Measurements from ENCODE around the gene LIMCH1. TPM values are rescaled to one million over a fixed set of nuclear protein-coding genes. Genes with fewer than 3 reads are reported as not detected.

Gene LIMCH1
- total RNA-seq, 1 experiment from 2014 or later: 10.4 TPM

DNA sequence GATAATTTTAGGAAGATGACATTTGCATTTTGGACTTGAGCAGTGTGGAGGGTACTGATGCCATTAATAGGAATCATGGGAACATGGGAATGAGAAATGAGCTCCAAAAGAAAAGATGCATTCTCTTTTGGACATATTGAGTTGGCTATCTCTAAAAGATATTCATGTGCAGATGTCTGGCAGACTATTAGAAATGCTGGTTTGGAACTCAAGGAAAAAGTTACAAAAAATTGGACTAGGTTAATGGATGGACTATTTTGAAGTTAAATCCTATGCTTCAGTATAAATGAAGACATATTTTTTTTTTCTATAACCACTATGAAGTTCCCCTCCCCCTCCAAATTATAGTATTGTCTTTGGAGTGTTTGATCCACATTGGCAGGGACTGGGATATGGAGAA, 3.6 kb upstream of the LIMCH1 start:
- BruUV-seq (replicated peaks): no TSS peak
- DNase-seq (ENCODE audit: low read depth, low spot score): no peak
- H3K4me2 ChIP-seq (ENCODE audit: low read length): no peak overlapping the region
- no peaks in the 10 kb centered on the region for H3K4me1 ChIP-seq (ENCODE audit: control insufficient read depth in 1 of 2, insufficient read depth in 2 of 2, low read length in 2 of 2)
- H3K79me2 ChIP-seq (ENCODE audit: insufficient read depth, low read length): no peaks in the 10 kb centered on the region
- H3K9me2 ChIP-seq (ENCODE audit: insufficient read depth): no peaks in the 10 kb centered on the region
- no peaks in the 10 kb centered on the region for H3K9me3 ChIP-seq (ENCODE audit: control insufficient read depth in 1 of 2, insufficient read depth in 1 of 2, low read depth in 1 of 2, low read length in 2 of 2)
- H3K27ac ChIP-seq (ENCODE audit: low read depth, low read length): no peak overlapping the region
- no peaks in the 10 kb centered on the region for H4K20me1 ChIP-seq (ENCODE audit: insufficient read depth)
- H3K4me3 ChIP-seq (replicated peaks in 1 of 2; ENCODE audit: low read depth in 1 of 2, low read length in 2 of 2): no peak overlapping the region
- H3K36me3 ChIP-seq (ENCODE audit: control insufficient read depth in 1 of 2, insufficient read depth in 2 of 2, low read length in 2 of 2): no peaks in the 10 kb centered on the region
- H2AFZ ChIP-seq (ENCODE audit: low read depth, low read length, poor library complexity, severe bottlenecking): no peak overlapping the region
- intact Hi-C loops (cut with micrococcal nuclease): no loop called here
- H3K27me3 ChIP-seq (ENCODE audit: insufficient read depth, low read length): no peaks in the 10 kb centered on the region
- ChIA-PET RAD21 (ENCODE audit: low non-redundant PET in 1 of 2, low total read pairs in 2 of 2, uncharacterized antibody in 2 of 2, unreplicated experiment in 2 of 2) (no interaction called here), POLR2A (no interaction called here), CTCF (no interaction called here)
- no peak overlapping the region for H3K9ac ChIP-seq (ENCODE audit: low read length)
- TF ChIP-seq, protein P1, sequence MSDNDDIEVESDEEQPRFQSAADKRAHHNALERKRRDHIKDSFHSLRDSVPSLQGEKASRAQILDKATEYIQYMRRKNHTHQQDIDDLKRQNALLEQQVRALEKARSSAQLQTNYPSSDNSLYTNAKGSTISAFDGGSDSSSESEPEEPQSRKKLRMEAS (IDR thresholded peaks at IDR 0.05): no peak
- TF ChIP-seq JUND (IDR thresholded peaks at IDR 0.05): no peak
- no peak for TF ChIP-seq EZH2phosphoT487 (IDR thresholded peaks at IDR 0.05; ENCODE audit: borderline replicate concordance)
- no peak for TF ChIP-seq FOSL1 (IDR thresholded peaks at IDR 0.05; ENCODE audit: low read depth)
- TF ChIP-seq ZFX (IDR thresholded peaks at IDR 0.05): no peak
- TF ChIP-seq SRF (IDR thresholded peaks at IDR 0.05; ENCODE audit: low read depth): no peak
- no peak for TF ChIP-seq EZH2 (IDR thresholded peaks at IDR 0.05)
- TF ChIP-seq SIN3A (IDR thresholded peaks at IDR 0.05; ENCODE audit: low read depth): no peak
- TF ChIP-seq, protein P2, sequence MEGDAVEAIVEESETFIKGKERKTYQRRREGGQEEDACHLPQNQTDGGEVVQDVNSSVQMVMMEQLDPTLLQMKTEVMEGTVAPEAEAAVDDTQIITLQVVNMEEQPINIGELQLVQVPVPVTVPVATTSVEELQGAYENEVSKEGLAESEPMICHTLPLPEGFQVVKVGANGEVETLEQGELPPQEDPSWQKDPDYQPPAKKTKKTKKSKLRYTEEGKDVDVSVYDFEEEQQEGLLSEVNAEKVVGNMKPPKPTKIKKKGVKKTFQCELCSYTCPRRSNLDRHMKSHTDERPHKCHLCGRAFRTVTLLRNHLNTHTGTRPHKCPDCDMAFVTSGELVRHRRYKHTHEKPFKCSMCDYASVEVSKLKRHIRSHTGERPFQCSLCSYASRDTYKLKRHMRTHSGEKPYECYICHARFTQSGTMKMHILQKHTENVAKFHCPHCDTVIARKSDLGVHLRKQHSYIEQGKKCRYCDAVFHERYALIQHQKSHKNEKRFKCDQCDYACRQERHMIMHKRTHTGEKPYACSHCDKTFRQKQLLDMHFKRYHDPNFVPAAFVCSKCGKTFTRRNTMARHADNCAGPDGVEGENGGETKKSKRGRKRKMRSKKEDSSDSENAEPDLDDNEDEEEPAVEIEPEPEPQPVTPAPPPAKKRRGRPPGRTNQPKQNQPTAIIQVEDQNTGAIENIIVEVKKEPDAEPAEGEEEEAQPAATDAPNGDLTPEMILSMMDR (IDR thresholded peaks at IDR 0.05 in 2 of 3, conservative IDR thresholded peaks at IDR 0.05 in 1 of 3; ENCODE audit: borderline replicate concordance in 1 of 3, insufficient read depth in 1 of 3, low read depth in 2 of 3, low read length in 2 of 3): no peak
- TF ChIP-seq CBX3 (IDR thresholded peaks at IDR 0.05; ENCODE audit: low read depth): no peak
- TF ChIP-seq, protein P3, sequence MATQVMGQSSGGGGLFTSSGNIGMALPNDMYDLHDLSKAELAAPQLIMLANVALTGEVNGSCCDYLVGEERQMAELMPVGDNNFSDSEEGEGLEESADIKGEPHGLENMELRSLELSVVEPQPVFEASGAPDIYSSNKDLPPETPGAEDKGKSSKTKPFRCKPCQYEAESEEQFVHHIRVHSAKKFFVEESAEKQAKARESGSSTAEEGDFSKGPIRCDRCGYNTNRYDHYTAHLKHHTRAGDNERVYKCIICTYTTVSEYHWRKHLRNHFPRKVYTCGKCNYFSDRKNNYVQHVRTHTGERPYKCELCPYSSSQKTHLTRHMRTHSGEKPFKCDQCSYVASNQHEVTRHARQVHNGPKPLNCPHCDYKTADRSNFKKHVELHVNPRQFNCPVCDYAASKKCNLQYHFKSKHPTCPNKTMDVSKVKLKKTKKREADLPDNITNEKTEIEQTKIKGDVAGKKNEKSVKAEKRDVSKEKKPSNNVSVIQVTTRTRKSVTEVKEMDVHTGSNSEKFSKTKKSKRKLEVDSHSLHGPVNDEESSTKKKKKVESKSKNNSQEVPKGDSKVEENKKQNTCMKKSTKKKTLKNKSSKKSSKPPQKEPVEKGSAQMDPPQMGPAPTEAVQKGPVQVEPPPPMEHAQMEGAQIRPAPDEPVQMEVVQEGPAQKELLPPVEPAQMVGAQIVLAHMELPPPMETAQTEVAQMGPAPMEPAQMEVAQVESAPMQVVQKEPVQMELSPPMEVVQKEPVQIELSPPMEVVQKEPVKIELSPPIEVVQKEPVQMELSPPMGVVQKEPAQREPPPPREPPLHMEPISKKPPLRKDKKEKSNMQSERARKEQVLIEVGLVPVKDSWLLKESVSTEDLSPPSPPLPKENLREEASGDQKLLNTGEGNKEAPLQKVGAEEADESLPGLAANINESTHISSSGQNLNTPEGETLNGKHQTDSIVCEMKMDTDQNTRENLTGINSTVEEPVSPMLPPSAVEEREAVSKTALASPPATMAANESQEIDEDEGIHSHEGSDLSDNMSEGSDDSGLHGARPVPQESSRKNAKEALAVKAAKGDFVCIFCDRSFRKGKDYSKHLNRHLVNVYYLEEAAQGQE (IDR thresholded peaks at IDR 0.05; ENCODE audit: low read depth): no peak
- TF ChIP-seq, protein P4, sequence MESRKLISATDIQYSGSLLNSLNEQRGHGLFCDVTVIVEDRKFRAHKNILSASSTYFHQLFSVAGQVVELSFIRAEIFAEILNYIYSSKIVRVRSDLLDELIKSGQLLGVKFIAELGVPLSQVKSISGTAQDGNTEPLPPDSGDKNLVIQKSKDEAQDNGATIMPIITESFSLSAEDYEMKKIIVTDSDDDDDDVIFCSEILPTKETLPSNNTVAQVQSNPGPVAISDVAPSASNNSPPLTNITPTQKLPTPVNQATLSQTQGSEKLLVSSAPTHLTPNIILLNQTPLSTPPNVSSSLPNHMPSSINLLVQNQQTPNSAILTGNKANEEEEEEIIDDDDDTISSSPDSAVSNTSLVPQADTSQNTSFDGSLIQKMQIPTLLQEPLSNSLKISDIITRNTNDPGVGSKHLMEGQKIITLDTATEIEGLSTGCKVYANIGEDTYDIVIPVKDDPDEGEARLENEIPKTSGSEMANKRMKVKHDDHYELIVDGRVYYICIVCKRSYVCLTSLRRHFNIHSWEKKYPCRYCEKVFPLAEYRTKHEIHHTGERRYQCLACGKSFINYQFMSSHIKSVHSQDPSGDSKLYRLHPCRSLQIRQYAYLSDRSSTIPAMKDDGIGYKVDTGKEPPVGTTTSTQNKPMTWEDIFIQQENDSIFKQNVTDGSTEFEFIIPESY (IDR thresholded peaks at IDR 0.05; ENCODE audit: extremely low read depth, insufficient replicate concordance, low read length): no peak
- TF ChIP-seq POLR2AphosphoS5 (IDR thresholded peaks at IDR 0.05; ENCODE audit: low read depth, low read length): no peak
- no peak for TF ChIP-seq SP1 (IDR thresholded peaks at IDR 0.05; ENCODE audit: low read depth)
- TF ChIP-seq TCF7L2 (IDR thresholded peaks at IDR 0.05; ENCODE audit: borderline replicate concordance, extremely low read depth, insufficient read depth, insufficient read length): no peak
- TF ChIP-seq EGR1 (IDR thresholded peaks at IDR 0.05; ENCODE audit: low read depth): no peak
- no peak for TF ChIP-seq POLR2A (IDR thresholded peaks at IDR 0.05; ENCODE audit: borderline replicate concordance, extremely low read depth, insufficient read depth, insufficient read length)
- no peak for TF ChIP-seq ELF1 (IDR thresholded peaks at IDR 0.05; ENCODE audit: borderline replicate concordance, low read depth)
- no peak for TF ChIP-seq RAD21 (IDR thresholded peaks at IDR 0.05; ENCODE audit: low read depth)
- ATAC-seq: no peak
